GM15510 (cell line): ENCODE results near the gene PLA2G4A.

Experiments used
- POLR2A ChIP-seq: IDR thresholded peaks from 3 replicates; pipeline ENCODE4 v1.6.1; 2011; ENCODE audit warnings: borderline replicate concordance; ENCODE audit not compliant: insufficient read length; ENCODE audit errors: extremely low read depth

Gene PLA2G4A

GRCh38 chr1:186811892-186812291 is 16.9 kb upstream of the PLA2G4A start:
- TF ChIP-seq POLR2A, result no peak

- TF ChIP-seq POLR2A, result no peak
Measured at GRCh38 chr1:186812570-186812969, 16.2 kb upstream of the PLA2G4A start.

- no peak for TF ChIP-seq POLR2A
Measured at GRCh38 chr1:186813420-186813819, 15.3 kb upstream of the PLA2G4A start.

GRCh38 chr1:186819126-186819525 is 9.6 kb upstream of the PLA2G4A start:
- no peak for TF ChIP-seq POLR2A

GRCh38 chr1:186819563-186819962 is 9.2 kb upstream of the PLA2G4A start:
- no peak for TF ChIP-seq POLR2A

- no peak for TF ChIP-seq POLR2A
Measured at GRCh38 chr1:186829686-186830587, 1.2 kb downstream of the PLA2G4A start.

- no peak for TF ChIP-seq POLR2A
Measured at GRCh38 chr1:186831168-186831567, 2.4 kb downstream of the PLA2G4A start.

GRCh38 chr1:186834399-186834958 is 5.7 kb downstream of the PLA2G4A start:
- TF ChIP-seq POLR2A, result no peak

GRCh38 chr1:186835448-186835847 is 6.7 kb downstream of the PLA2G4A start:
- no peak for TF ChIP-seq POLR2A

- no peak for TF ChIP-seq POLR2A
Measured at GRCh38 chr1:186837806-186838205, 9.1 kb downstream of the PLA2G4A start.

- no peak for TF ChIP-seq POLR2A
Measured at GRCh38 chr1:186838380-186839040, 9.8 kb downstream of the PLA2G4A start.

- TF ChIP-seq POLR2A, result no peak
Measured at GRCh38 chr1:186839041-186839400, 10.3 kb downstream of the PLA2G4A start.

GRCh38 chr1:186841599-186841998 is 12.8 kb downstream of the PLA2G4A start:
- no peak for TF ChIP-seq POLR2A

GRCh38 chr1:186842547-186842946 is 13.8 kb downstream of the PLA2G4A start:
- no peak for TF ChIP-seq POLR2A

- TF ChIP-seq POLR2A, result no peak
Measured at GRCh38 chr1:186843226-186843625, 14.5 kb downstream of the PLA2G4A start.
